H9 (cell line): Measurements from ENCODE around the gene RALY. TPM values are rescaled to one million over a fixed set of nuclear protein-coding genes. Genes with fewer than 3 reads are reported as not detected.

Experiments
- DNase-seq: peaks from one replicate; pipeline ENCODE4 v3.0.0-alpha.2; 2017
- H2AFZ ChIP-seq: one replicate; pipeline ENCODE4 v1.6.1; 2013; ENCODE audit warnings: mild to moderate bottlenecking, low read length, control low read depth, moderate library complexity
- H2AK5ac ChIP-seq: 2 replicates; pipeline ENCODE4 v1.6.1; 2013; ENCODE audit warnings: low read length, control low read depth, mixed read lengths; ENCODE audit not compliant: insufficient read length
- H2BK120ac ChIP-seq: one replicate; pipeline ENCODE4 v1.6.1; 2013; ENCODE audit warnings: low read depth, mild to moderate bottlenecking, low read length, control low read depth, inconsistent platforms; ENCODE audit not compliant: poor library complexity, severe bottlenecking
- H2BK12ac ChIP-seq: 2 replicates; pipeline ENCODE4 v1.6.1; 2013; ENCODE audit warnings: low read length, control low read depth, mixed read lengths, low read depth; ENCODE audit not compliant: insufficient read length
- H2BK15ac ChIP-seq: 2 replicates; pipeline ENCODE4 v1.6.1; 2013; ENCODE audit warnings: low read depth, low read length, control low read depth
- H2BK20ac ChIP-seq: one replicate; pipeline ENCODE4 v1.6.1; 2013; ENCODE audit warnings: low read depth, mild to moderate bottlenecking, low read length, control low read depth, inconsistent platforms; ENCODE audit not compliant: poor library complexity, severe bottlenecking
- H2BK5ac ChIP-seq: 2 replicates; pipeline ENCODE4 v1.6.1; 2013; ENCODE audit warnings: low read length, control low read depth, mixed read lengths; ENCODE audit not compliant: insufficient read length
- H3K14ac ChIP-seq: 2 replicates; pipeline ENCODE4 v1.6.1; 2013; ENCODE audit warnings: low read length, control low read depth; ENCODE audit not compliant: insufficient read depth
- H3K18ac ChIP-seq: 2 replicates; pipeline ENCODE4 v1.6.1; 2013; ENCODE audit warnings: low read depth, mild to moderate bottlenecking, mixed read lengths, low read length, control low read depth; ENCODE audit not compliant: insufficient read length
- H3K23ac ChIP-seq: 2 replicates; pipeline ENCODE4 v1.6.1; 2013; ENCODE audit warnings: low read length, control low read depth, mixed read lengths, low read depth; ENCODE audit not compliant: insufficient read length
- H3K23me2 ChIP-seq: 2 replicates; pipeline ENCODE4 v1.6.1; 2013; ENCODE audit warnings: low read depth, mild to moderate bottlenecking, mixed read lengths, low read length, control low read depth; ENCODE audit not compliant: insufficient read length, poor library complexity, severe bottlenecking
- H3K27ac ChIP-seq: 2 replicates; pipeline ENCODE4 v1.5.1; 2013; ENCODE audit warnings: low read length, control low read depth, mixed read lengths, low read depth; ENCODE audit not compliant: insufficient read length
- H3K27me3 ChIP-seq: 2 replicates; pipeline ENCODE4 v1.6.1; 2013; ENCODE audit warnings: low read length, control low read depth, inconsistent platforms; ENCODE audit not compliant: insufficient read depth
- H3K4ac ChIP-seq: 2 replicates; pipeline ENCODE4 v1.6.1; 2013; ENCODE audit warnings: low read depth, mild to moderate bottlenecking, control low read depth, inconsistent platforms, low read length, moderate library complexity
- H3K4me1 ChIP-seq: 2 replicates; pipeline ENCODE4 v1.6.1; 2013; ENCODE audit warnings: low read length, control low read depth, inconsistent platforms; ENCODE audit not compliant: insufficient read depth
- H3K4me2 ChIP-seq: 2 replicates; pipeline ENCODE4 v1.6.1; 2013; ENCODE audit warnings: low read length, control low read depth, mixed read lengths; ENCODE audit not compliant: insufficient read length, insufficient read depth
- H3K56ac ChIP-seq: 2 replicates; pipeline ENCODE4 v1.6.1; 2013; ENCODE audit warnings: low read depth, mild to moderate bottlenecking, mixed read lengths, low read length, control low read depth; ENCODE audit not compliant: insufficient read length
- H3K79me1 ChIP-seq: 2 replicates; pipeline ENCODE4 v1.6.1; 2013; ENCODE audit warnings: low read depth, mild to moderate bottlenecking, moderate library complexity, low read length, control low read depth, inconsistent platforms; ENCODE audit not compliant: insufficient read depth, poor library complexity, severe bottlenecking
- H3K79me2 ChIP-seq: 2 replicates; pipeline ENCODE4 v1.6.1; 2013; ENCODE audit warnings: low read length, control low read depth, inconsistent platforms; ENCODE audit not compliant: insufficient read depth
- H3K9ac ChIP-seq: 2 replicates; pipeline ENCODE4 v1.6.1; 2013; ENCODE audit warnings: low read length, control low read depth, mixed read lengths; ENCODE audit not compliant: insufficient read length; ENCODE audit errors: extremely low read depth
- H3K9me3 ChIP-seq: one replicate; pipeline ENCODE4 v1.6.1; 2013; ENCODE audit warnings: low read depth, low read length, inconsistent platforms; ENCODE audit not compliant: control insufficient read depth
- H3T11ph ChIP-seq: one replicate; pipeline ENCODE4 v1.6.1; 2013; ENCODE audit warnings: mild to moderate bottlenecking, low read length, control low read depth, inconsistent platforms
- H4K20me1 ChIP-seq: one replicate; pipeline ENCODE4 v1.6.1; 2013; ENCODE audit not compliant: control insufficient read depth, insufficient read length, insufficient read depth
- H4K5ac ChIP-seq: 2 replicates; pipeline ENCODE4 v1.6.1; 2013; ENCODE audit warnings: low read depth, mild to moderate bottlenecking, mixed read lengths, low read length, control low read depth; ENCODE audit not compliant: insufficient read length
- H4K8ac ChIP-seq: replicated peaks from 2 replicates; pipeline ENCODE4 v1.6.1; 2013; ENCODE audit warnings: low read length, control low read depth, mixed read lengths, low read depth; ENCODE audit not compliant: insufficient read length
- H4K91ac ChIP-seq: 2 replicates; pipeline ENCODE4 v1.6.1; 2013; ENCODE audit warnings: low read depth, mild to moderate bottlenecking, moderate library complexity, mixed read lengths, low read length, control low read depth; ENCODE audit not compliant: insufficient read length
- H3K27ac Mint-ChIP-seq, 3 experiments: 2 replicates in 2 of 3; 3 replicates in 1 of 3; pipeline ENCODE4 v1.8.0; 2020 to 2021; ENCODE audit warnings: mixed read lengths in 3 of 3, mild to moderate bottlenecking in 1 of 3, moderate library complexity in 1 of 3
- H3K27me3 Mint-ChIP-seq: 2 replicates; pipeline ENCODE4 v1.8.0; 2021; ENCODE audit warnings: low read depth, mild to moderate bottlenecking, moderate library complexity, mixed read lengths
- H3K36me3 Mint-ChIP-seq, 3 experiments: 2 replicates in 2 of 3; 3 replicates in 1 of 3; pipeline ENCODE4 v1.8.0; 2020 to 2021; ENCODE audit warnings: low read depth in 3 of 3, mixed read lengths in 3 of 3; ENCODE audit not compliant: insufficient read depth in 1 of 3
- H3K4me1 Mint-ChIP-seq, 2 experiments: 2 replicates each; pipeline ENCODE4 v1.8.0; 2020; ENCODE audit warnings: mixed read lengths in 2 of 2
- H3K4me3 Mint-ChIP-seq, 2 experiments: 2 replicates in 1 of 2; 3 replicates in 1 of 2; pipeline ENCODE4 v1.8.0; 2020 to 2021; ENCODE audit warnings: mild to moderate bottlenecking in 2 of 2, mixed read lengths in 2 of 2, moderate library complexity in 1 of 2
- H3K9me3 Mint-ChIP-seq, 2 experiments: 2 replicates in 1 of 2; 3 replicates in 1 of 2; pipeline ENCODE4 v1.8.0; 2020; ENCODE audit warnings: mild to moderate bottlenecking in 2 of 2, mixed read lengths in 2 of 2, moderate library complexity in 1 of 2
- WGBS: extraction: QIAGEN DNeasy Blood & Tissue Kit; methylation state at CpG from one replicate; pipeline ENCODE4 v1.1.7; 2013; ENCODE audit warnings: missing lambda C conversion rate, low lambda C conversion rate, mixed read lengths; ENCODE audit not compliant: insufficient read length; ENCODE audit errors: extremely low coverage; 5-methylcytosine and 5-hydroxymethylcytosine counted together
- total RNA-seq: library from RNA; stranded (reverse); gene quantifications from 2 replicates; pipeline ENCODE4 v1.2.1, GENCODE V29; 2021
- TF ChIP-seq, protein P1 (sequence below): fragments of 200-600 bp; sonication (generic); conservative IDR thresholded peaks from 3 replicates; pipeline ENCODE4 v1.8.0; 2021; ENCODE audit warnings: antibody characterized with exemption, mild to moderate bottlenecking

The RALY gene
- total RNA-seq, 1 experiment from 2014 or later = 199 TPM

DNA sequence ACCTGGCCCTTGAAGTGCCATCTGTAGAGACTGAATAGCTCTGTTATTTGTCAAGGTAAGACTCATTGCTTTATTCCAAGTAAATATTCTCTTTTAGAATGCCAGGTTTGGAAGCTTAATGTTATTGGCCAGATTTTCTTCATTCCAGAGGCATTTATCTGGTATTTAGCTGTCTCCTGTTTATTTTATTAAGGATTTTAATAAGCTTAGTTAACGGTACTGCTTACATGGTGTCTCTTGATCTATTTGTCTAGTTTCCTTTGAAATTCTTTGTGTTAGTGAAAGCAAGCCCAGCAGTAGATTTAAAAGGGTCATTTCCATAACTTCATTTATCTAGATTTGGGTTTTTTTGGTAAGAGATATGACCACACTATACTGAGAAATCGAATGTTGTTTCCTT lies 7.7 kb downstream of the RALY start:
- H3K4me3 Mint-ChIP-seq = no peak overlapping the region
- H3K27ac Mint-ChIP-seq = no peak overlapping the region
- Histone ChIP-seq H3K9me3 (no peaks in the 10 kb centered on the region), H4K91ac (no peak overlapping the region), H2AFZ (no peak overlapping the region), H3K56ac (no peak overlapping the region), H3K27me3 (no peaks in the 10 kb centered on the region), H3K27ac (no peak overlapping the region), H3K14ac (no peak overlapping the region), H3K18ac (no peak overlapping the region), H3K23me2 (no peaks in the 10 kb centered on the region), H4K5ac (no peak overlapping the region), H3K4me1 (peaks cover 7% of the 10 kb centered on the region), H2BK12ac (no peak overlapping the region), H4K8ac (no peak overlapping the region), H3K4ac (no peak overlapping the region), H3K9ac (no peak overlapping the region), H2BK5ac (no peak overlapping the region), H3K79me2 (peaks cover 44% of the 10 kb centered on the region; the same call in 1 of the 2 replicates), H2BK120ac (no peak overlapping the region), H2BK20ac (no peak overlapping the region), H4K20me1 (no peaks in the 10 kb centered on the region), H2AK5ac (no peak overlapping the region), H3K4me2 (no peak overlapping the region), H3K23ac (no peak overlapping the region), H3T11ph (no peak overlapping the region), H2BK15ac (no peak overlapping the region), H3K79me1 (peaks cover 2% of the 10 kb centered on the region)
- no CpG with 5 or more reads among the region's 2 CpGs for WGBS
- TF ChIP-seq, protein P1, sequence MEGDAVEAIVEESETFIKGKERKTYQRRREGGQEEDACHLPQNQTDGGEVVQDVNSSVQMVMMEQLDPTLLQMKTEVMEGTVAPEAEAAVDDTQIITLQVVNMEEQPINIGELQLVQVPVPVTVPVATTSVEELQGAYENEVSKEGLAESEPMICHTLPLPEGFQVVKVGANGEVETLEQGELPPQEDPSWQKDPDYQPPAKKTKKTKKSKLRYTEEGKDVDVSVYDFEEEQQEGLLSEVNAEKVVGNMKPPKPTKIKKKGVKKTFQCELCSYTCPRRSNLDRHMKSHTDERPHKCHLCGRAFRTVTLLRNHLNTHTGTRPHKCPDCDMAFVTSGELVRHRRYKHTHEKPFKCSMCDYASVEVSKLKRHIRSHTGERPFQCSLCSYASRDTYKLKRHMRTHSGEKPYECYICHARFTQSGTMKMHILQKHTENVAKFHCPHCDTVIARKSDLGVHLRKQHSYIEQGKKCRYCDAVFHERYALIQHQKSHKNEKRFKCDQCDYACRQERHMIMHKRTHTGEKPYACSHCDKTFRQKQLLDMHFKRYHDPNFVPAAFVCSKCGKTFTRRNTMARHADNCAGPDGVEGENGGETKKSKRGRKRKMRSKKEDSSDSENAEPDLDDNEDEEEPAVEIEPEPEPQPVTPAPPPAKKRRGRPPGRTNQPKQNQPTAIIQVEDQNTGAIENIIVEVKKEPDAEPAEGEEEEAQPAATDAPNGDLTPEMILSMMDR = no peak
- H3K27me3 Mint-ChIP-seq = no peaks in the 10 kb centered on the region
- H3K9me3 Mint-ChIP-seq = no peaks in the 10 kb centered on the region
- no peak for DNase-seq
- H3K4me1 Mint-ChIP-seq = peaks cover 59 to 65% of the 10 kb centered on the region in 2 experiments
- peaks cover 0 to 6% (median 4%) of the 10 kb centered on the region in 3 experiments; a peak in 4 of 7 replicates for H3K36me3 Mint-ChIP-seq
